IPS-18c (cell line): ENCODE measurements around the gene MAP4K2.
A peak's percentile ranks its signal among the peaks of the same experiment; 100 is the strongest.
"Not testable (repeated sequence)": the region's sequence is repeated elsewhere in the genome, so short reads cannot be mapped to it uniquely, and the experiment has no call there.

ENCODE experiments used
- H3K4me3 ChIP-seq: 2 replicates; pipeline ENCODE4 v1.7.0; 2013; ENCODE audit warnings: low read depth, mild to moderate bottlenecking, low read length, moderate library complexity; ENCODE audit not compliant: insufficient read depth
- H3K9me3 ChIP-seq: one replicate; pipeline ENCODE4 v1.6.1; 2013; ENCODE audit warnings: mild to moderate bottlenecking, low read length, moderate library complexity; ENCODE audit not compliant: control insufficient read depth, insufficient read depth

MAP4K2 gene

GRCh38 chr11:64827451-64827839 lies 24.4 kb upstream of the MAP4K2 start:
- H3K9me3 ChIP-seq = no peaks in the 10 kb centered on the region
- no peak overlapping the region for H3K4me3 ChIP-seq

- Histone ChIP-seq H3K4me3 (no peak overlapping the region), H3K9me3 (no peaks in the 10 kb centered on the region)
Observed at GRCh38 chr11:64826578-64827450, 23.8 kb upstream of the MAP4K2 start.

GRCh38 chr11:64826062-64826461 lies 23.0 kb upstream of the MAP4K2 start:
- Histone ChIP-seq H3K4me3 (no peak overlapping the region), H3K9me3 (no peaks in the 10 kb centered on the region)

GRCh38 chr11:64823568-64824119 lies 20.6 kb upstream of the MAP4K2 start:
- Histone ChIP-seq H3K9me3 (no peaks in the 10 kb centered on the region), H3K4me3 (no peak overlapping the region)

GRCh38 chr11:64817476-64817875 lies 14.5 kb upstream of the MAP4K2 start:
- no peak overlapping the region for H3K4me3 ChIP-seq

DNA sequence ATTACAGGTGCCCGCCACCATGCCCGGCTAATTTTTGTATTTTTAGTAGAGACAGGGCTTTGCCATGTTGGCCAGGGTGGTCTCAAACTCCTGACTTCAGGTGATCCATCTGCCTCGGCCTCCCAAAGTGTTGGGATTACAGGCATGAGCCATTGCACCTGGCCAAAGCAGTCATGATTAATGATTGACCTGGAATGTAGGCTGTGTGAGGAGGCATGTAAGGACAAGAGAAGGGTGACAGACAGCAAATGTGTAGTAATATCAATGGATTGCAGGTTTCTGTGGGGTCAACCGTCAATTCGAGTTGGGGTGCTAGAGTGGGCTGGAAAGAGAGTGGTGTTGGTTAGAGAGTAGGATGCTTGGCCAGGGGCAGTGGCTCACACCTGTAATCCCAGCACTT lies 12.4 kb upstream of the MAP4K2 start:
- H3K9me3 ChIP-seq = not testable (repeated sequence)

More at GRCh38 chr11:64817476-64817875, 14.5 kb upstream of the MAP4K2 start:
- H3K9me3 ChIP-seq = no peaks in the 10 kb centered on the region

GRCh38 chr11:64814712-64815187 lies 11.7 kb upstream of the MAP4K2 start:
- no peak overlapping the region for H3K4me3 ChIP-seq
- H3K9me3 ChIP-seq = no peaks in the 10 kb centered on the region

More for the DNA sequence above, 12.4 kb upstream of the MAP4K2 start:
- H3K4me3 ChIP-seq = not testable (repeated sequence)

GRCh38 chr11:64813826-64814225 lies 10.8 kb upstream of the MAP4K2 start:
- Histone ChIP-seq H3K9me3 (no peaks in the 10 kb centered on the region), H3K4me3 (no peak overlapping the region)

DNA sequence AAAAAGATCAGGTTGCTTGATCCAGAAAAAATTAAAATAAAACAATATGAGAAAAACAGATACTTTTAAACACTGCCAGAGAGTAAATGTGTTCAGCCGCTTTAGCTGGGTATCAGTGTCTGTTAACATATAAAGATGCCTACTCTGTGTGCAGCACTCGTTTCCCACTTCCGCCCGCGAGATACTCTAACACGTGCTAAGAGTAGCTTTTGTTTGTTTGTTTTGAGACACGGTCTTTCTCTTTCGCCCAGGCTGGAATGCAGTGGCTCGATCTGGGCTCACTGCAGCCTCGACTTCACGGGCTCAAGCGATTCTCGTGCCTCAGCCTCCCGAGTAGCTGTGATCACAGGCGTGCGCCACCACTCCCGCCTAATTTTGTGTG lies 7.9 kb upstream of the MAP4K2 start:
- no peaks in the 10 kb centered on the region for H3K9me3 ChIP-seq
- peak overlapping the region; percentile 22 for H3K4me3 ChIP-seq

- Histone ChIP-seq H3K4me3 (peak within 1 kb of the TSS; percentile 86), H3K9me3 (no peaks in the 10 kb centered on the region)
Observed at GRCh38 chr11:64810271-64810890, 7.4 kb upstream of the MAP4K2 start, which contains the start of gene MEN1. Gene MEN1, minus strand, starts transcription at chr11:64810551. Its CDS starts 442 bp downstream, at chr11:64810109.

DNA sequence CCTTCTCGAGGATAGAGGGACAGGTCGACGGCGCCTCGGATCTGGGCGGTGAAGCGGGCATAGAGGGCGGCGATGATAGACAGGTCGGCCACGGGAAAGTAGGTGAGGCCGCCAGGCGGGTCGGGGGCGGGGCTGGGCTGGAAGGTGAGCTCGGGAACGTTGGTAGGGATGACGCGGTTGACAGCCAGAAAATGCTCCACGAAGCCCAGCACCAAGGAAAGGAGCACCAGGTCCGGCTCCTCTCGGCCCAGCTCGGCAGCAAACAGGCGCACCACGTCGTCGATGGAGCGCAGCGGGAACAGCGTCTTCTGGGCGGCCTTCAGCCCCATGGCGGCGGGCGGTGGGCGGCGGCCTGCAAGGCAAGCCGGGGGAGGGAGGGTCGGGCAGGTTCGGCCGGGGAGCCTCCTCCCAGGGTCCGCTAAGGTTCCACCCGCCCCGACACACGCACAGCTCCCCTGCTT lies 6.8 kb upstream of the MAP4K2 start:
- Histone ChIP-seq H3K4me3 (peak overlapping the region; percentile 86), H3K9me3 (no peaks in the 10 kb centered on the region)

GRCh38 chr11:64805481-64805880 lies 2.5 kb upstream of the MAP4K2 start:
- no peaks in the 10 kb centered on the region for H3K9me3 ChIP-seq
- H3K4me3 ChIP-seq = no peak overlapping the region

DNA sequence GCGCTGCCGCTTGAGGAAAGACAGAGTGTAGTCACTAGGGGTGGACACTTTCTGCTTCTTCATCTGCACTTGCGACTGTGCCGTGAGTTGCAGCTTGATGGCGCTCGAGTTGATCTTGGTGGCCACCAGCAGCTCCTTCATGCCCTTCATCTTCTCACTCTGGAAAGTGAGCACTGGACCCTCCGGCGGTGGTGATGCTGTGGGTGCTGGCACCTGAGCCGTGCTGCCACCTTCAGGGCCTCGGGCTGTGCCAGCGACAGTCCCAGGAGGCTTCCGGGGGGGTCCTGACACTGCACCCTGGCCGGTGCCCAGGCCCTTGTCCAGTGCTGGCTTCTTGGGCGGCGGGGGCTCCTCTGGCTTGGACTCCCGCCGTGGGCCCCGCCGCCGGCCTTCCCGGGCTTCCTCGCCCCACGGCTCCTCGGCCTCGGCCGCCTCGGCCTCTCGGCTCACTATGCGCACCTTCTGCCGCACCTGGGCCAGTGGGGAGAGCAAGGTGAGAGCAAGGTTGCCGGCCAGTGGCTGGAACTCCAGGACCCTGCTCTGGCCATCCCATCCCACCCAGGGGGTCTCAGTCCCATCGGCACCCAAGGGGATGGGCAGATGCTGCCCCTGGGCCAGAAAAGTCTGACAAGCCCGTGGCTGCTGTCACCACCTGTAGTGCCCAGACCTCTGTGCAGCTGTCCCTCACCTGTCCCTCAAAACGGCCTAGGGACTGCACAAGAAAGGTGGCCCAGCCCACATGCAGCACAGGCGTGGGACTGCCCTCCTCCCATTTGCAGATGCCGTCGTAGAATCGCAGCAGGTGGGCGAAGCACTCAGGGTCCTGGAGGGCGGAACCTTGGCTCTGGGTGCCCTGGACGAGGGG lies 1.6 kb upstream of the MAP4K2 start:
- H3K9me3 ChIP-seq = no peaks in the 10 kb centered on the region
- H3K4me3 ChIP-seq = peak overlapping the region; percentile 70; the same call in 1 of the 2 replicates

DNA sequence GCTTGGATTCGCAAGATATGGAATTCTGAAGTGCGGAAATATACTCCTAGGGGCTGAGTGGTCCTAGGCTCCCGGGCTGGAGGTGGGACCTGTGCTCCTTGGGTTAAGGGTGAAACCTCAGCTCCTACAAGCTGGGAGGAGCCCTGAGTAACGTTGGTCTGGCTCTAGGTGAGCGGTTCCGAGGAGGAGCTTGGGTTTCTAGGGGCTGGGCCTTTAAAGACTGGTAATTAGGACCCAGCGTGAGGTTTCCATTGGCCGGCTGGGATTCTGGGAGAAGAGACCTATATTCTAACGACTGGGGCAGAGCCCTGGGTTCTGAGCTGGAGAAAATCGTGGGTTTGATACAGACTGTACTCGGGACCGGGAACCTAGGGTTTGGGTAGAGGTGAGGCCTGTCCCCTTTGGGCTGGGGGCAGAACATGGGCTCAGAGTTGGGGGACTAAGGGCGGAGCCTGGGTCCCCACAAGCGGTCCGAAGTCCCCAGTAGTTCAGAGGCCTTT lies 882 bp upstream of the MAP4K2 start:
- Histone ChIP-seq H3K4me3 (peak overlapping the region; percentile 70; the same call in 1 of the 2 replicates), H3K9me3 (no peaks in the 10 kb centered on the region)

GRCh38 chr11:64802370-64803157 lies 450 bp downstream of the MAP4K2 start:
- peak overlapping the region; percentile 52 for H3K4me3 ChIP-seq

More at GRCh38 chr11:64802370-64803157, 450 bp downstream of the MAP4K2 start:
- no peaks in the 10 kb centered on the region for H3K9me3 ChIP-seq
